ENCODE data around the gene RPS18. TPM values are rescaled to one million over a fixed set of nuclear protein-coding genes. Genes with fewer than 3 reads are reported as not detected.

Gene RPS18
- total and polyA plus RNA-seq, 9 of the 15 experiments (the other 6 are each of a cell fraction or from before 2014, with no cell fraction given): 5,023 to 17,516 (median 8,131) TPM

DNA sequence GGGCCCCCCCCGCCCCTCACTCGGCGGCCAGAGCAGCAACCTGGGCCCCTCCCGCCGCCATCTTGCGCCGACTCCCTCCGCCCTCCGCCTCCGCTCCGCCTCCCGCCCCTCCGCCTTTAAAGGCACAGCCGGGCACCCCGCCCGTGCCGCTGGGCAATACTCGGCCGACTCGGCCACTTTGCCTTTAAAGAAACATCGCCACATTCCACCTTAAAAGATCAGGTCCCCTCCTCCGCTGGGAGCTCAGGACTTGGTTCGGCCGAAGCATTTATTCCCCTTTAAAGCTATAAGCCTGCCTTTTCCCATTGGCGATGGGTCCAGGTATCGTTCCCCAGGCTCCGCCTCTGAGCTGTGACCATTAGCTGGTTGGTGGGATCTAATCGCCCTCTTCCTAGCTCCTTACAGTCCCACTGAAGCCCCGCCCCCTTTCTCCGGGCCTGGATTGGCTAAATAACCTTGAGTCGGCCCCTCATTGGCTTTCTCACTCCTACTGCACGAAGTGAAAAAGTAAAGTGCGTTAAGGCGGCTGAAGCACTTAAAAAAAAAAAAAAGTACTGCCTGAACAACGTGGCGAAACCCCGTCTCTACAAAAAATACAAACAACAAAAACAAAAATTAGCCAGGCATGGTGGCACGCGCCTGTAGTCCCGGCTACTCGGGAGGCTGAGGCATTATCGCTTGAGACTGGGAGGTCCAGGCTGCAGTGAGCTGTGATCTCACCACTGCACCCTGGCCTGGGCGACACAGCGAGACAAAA, 46.0 kb downstream of the RPS18 start, which contains the start of gene ZBTB22 (continued):
- TF ChIP-seq ZFX (CRISPR knock-in tag; IDR thresholded peaks at IDR 0.05): peak; percentile 32
- TF ChIP-seq ILF3 (IDR thresholded peaks at IDR 0.05; ENCODE audit: borderline replicate concordance): no peak
- TF ChIP-seq CREM (IDR thresholded peaks at IDR 0.05; ENCODE audit: low read depth): peak; percentile 35; the same call in 1 of the 2 replicates
- TF ChIP-seq, protein P1, sequence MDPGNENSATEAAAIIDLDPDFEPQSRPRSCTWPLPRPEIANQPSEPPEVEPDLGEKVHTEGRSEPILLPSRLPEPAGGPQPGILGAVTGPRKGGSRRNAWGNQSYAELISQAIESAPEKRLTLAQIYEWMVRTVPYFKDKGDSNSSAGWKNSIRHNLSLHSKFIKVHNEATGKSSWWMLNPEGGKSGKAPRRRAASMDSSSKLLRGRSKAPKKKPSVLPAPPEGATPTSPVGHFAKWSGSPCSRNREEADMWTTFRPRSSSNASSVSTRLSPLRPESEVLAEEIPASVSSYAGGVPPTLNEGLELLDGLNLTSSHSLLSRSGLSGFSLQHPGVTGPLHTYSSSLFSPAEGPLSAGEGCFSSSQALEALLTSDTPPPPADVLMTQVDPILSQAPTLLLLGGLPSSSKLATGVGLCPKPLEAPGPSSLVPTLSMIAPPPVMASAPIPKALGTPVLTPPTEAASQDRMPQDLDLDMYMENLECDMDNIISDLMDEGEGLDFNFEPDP (CRISPR knock-in tag; IDR thresholded peaks at IDR 0.05): peak; percentile 69; the same call in 1 of the 2 replicates
- TF ChIP-seq FOXM1 (IDR thresholded peaks at IDR 0.05; ENCODE audit: low read depth): peak; percentile 86
- TF ChIP-seq FOXM1 (CRISPR knock-in tag; IDR thresholded peaks at IDR 0.05; ENCODE audit: low read depth): no peak
- no peak for TF ChIP-seq POLR3G (IDR thresholded peaks at IDR 0.05; ENCODE audit: extremely low read depth, insufficient read length, insufficient replicate concordance)
- TF ChIP-seq, protein P2, sequence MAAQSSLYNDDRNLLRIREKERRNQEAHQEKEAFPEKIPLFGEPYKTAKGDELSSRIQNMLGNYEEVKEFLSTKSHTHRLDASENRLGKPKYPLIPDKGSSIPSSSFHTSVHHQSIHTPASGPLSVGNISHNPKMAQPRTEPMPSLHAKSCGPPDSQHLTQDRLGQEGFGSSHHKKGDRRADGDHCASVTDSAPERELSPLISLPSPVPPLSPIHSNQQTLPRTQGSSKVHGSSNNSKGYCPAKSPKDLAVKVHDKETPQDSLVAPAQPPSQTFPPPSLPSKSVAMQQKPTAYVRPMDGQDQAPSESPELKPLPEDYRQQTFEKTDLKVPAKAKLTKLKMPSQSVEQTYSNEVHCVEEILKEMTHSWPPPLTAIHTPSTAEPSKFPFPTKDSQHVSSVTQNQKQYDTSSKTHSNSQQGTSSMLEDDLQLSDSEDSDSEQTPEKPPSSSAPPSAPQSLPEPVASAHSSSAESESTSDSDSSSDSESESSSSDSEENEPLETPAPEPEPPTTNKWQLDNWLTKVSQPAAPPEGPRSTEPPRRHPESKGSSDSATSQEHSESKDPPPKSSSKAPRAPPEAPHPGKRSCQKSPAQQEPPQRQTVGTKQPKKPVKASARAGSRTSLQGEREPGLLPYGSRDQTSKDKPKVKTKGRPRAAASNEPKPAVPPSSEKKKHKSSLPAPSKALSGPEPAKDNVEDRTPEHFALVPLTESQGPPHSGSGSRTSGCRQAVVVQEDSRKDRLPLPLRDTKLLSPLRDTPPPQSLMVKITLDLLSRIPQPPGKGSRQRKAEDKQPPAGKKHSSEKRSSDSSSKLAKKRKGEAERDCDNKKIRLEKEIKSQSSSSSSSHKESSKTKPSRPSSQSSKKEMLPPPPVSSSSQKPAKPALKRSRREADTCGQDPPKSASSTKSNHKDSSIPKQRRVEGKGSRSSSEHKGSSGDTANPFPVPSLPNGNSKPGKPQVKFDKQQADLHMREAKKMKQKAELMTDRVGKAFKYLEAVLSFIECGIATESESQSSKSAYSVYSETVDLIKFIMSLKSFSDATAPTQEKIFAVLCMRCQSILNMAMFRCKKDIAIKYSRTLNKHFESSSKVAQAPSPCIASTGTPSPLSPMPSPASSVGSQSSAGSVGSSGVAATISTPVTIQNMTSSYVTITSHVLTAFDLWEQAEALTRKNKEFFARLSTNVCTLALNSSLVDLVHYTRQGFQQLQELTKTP (IDR thresholded peaks at IDR 0.05; ENCODE audit: low read depth in 1 of 2, partially characterized antibody in 2 of 2): peak in 1 of 2 experiments; percentile 56
- TF ChIP-seq CCAR2 (IDR thresholded peaks at IDR 0.05; ENCODE audit: low read depth, low read length): no peak
- no peak for TF ChIP-seq CBFB (CRISPR knock-in tag; IDR thresholded peaks at IDR 0.05)
- TF ChIP-seq, protein P3, sequence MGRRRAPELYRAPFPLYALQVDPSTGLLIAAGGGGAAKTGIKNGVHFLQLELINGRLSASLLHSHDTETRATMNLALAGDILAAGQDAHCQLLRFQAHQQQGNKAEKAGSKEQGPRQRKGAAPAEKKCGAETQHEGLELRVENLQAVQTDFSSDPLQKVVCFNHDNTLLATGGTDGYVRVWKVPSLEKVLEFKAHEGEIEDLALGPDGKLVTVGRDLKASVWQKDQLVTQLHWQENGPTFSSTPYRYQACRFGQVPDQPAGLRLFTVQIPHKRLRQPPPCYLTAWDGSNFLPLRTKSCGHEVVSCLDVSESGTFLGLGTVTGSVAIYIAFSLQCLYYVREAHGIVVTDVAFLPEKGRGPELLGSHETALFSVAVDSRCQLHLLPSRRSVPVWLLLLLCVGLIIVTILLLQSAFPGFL (CRISPR knock-in tag; IDR thresholded peaks at IDR 0.05): no peak
- TF ChIP-seq, protein P4, sequence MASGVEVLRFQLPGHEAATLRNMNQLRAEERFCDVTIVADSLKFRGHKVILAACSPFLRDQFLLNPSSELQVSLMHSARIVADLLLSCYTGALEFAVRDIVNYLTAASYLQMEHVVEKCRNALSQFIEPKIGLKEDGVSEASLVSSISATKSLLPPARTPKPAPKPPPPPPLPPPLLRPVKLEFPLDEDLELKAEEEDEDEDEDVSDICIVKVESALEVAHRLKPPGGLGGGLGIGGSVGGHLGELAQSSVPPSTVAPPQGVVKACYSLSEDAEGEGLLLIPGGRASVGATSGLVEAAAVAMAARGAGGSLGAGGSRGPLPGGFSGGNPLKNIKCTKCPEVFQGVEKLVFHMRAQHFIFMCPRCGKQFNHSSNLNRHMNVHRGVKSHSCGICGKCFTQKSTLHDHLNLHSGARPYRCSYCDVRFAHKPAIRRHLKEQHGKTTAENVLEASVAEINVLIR (CRISPR knock-in tag; IDR thresholded peaks at IDR 0.05): no peak
- TF ChIP-seq HSF4 (CRISPR knock-in tag; IDR thresholded peaks at IDR 0.05; ENCODE audit: borderline replicate concordance): no peak
- TF ChIP-seq, protein P5, sequence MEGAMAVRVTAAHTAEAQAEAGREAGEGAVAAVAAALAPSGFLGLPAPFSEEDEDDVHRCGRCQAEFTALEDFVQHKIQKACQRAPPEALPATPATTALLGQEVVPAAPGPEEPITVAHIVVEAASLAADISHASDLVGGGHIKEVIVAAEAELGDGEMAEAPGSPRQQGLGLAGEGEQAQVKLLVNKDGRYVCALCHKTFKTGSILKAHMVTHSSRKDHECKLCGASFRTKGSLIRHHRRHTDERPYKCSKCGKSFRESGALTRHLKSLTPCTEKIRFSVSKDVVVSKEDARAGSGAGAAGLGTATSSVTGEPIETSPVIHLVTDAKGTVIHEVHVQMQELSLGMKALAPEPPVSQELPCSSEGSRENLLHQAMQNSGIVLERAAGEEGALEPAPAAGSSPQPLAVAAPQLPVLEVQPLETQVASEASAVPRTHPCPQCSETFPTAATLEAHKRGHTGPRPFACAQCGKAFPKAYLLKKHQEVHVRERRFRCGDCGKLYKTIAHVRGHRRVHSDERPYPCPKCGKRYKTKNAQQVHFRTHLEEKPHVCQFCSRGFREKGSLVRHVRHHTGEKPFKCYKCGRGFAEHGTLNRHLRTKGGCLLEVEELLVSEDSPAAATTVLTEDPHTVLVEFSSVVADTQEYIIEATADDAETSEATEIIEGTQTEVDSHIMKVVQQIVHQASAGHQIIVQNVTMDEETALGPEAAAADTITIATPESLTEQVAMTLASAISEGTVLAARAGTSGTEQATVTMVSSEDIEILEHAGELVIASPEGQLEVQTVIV (CRISPR knock-in tag; IDR thresholded peaks at IDR 0.05; ENCODE audit: borderline replicate concordance): no peak
- TF ChIP-seq CBFA2T3 (IDR thresholded peaks at IDR 0.05): no peak
- TF ChIP-seq SIN3B (IDR thresholded peaks at IDR 0.05; ENCODE audit: low read depth): no peak
- 0 out of 2 replicates have a peak, but pooled peaks have one; percentile 41 for TF ChIP-seq LARP7 (IDR thresholded peaks at IDR 0.05)
- TF ChIP-seq BDP1 (IDR thresholded peaks at IDR 0.05; ENCODE audit: insufficient read depth, insufficient read length): no peak

All from K562 (cell line).